ENCODE measurements around the gene GPBP1L1. TPM values are rescaled to one million over a fixed set of nuclear protein-coding genes. Genes with fewer than 3 reads are reported as not detected.

Gene GPBP1L1
- total RNA-seq, 1 donor from 2014 or later = 262 TPM

GRCh38 chr1:45623972-45624371 lies 62.4 kb downstream of the GPBP1L1 start, which contains the start of gene CCDC17:
CCDC17 (minus strand) TSS chr1:45624054; CDS start chr1:45623909, 145 bp downstream.
- peaks cover 26% of the 10 kb centered on the region for H3K36me3 Mint-ChIP-seq
- H3K27me3 ChIP-seq = no peaks in the 10 kb centered on the region
- H3K27ac ChIP-seq = peak within 1 kb of the TSS; percentile 78
- peak within 1 kb of the TSS; percentile 90 for H3K27ac Mint-ChIP-seq
- no peak within 1 kb of the TSS for H2AFZ ChIP-seq (replicated peaks)
- H3K9ac ChIP-seq = no peak within 1 kb of the TSS
- H3K4me3 ChIP-seq = no peak within 1 kb of the TSS
- no peaks in the 10 kb centered on the region for H3K4me1 ChIP-seq
- peaks cover 72% of the 10 kb centered on the region for H3F3A ChIP-seq (ENCODE audit: low read depth)
- peaks cover 16% of the 10 kb centered on the region for H4K20me1 ChIP-seq (ENCODE audit: low read depth)
- H3K4me1 Mint-ChIP-seq = no peaks in the 10 kb centered on the region
- DNase-seq (ENCODE audit: low spot score) = no peak
- no peaks in the 10 kb centered on the region for H3K9me3 Mint-ChIP-seq
- TF ChIP-seq EZH2phosphoT487 (IDR thresholded peaks at IDR 0.05) (no peak), CTCF (IDR thresholded peaks at IDR 0.05) (no peak), EZH2 (IDR thresholded peaks at IDR 0.05) (no peak)
- H3K4me3 Mint-ChIP-seq = no peak within 1 kb of the TSS
- H3K4me2 ChIP-seq = no peak within 1 kb of the TSS
- peaks cover 5% of the 10 kb centered on the region for H3K27me3 Mint-ChIP-seq (ENCODE audit: insufficient read depth, low read depth)
- H3K9me3 ChIP-seq (ENCODE audit: low read depth) = no peaks in the 10 kb centered on the region
- H3K79me2 ChIP-seq (ENCODE audit: low read depth) = no peaks in the 10 kb centered on the region
- peaks cover 14% of the 10 kb centered on the region for H3K36me3 ChIP-seq

DNA sequence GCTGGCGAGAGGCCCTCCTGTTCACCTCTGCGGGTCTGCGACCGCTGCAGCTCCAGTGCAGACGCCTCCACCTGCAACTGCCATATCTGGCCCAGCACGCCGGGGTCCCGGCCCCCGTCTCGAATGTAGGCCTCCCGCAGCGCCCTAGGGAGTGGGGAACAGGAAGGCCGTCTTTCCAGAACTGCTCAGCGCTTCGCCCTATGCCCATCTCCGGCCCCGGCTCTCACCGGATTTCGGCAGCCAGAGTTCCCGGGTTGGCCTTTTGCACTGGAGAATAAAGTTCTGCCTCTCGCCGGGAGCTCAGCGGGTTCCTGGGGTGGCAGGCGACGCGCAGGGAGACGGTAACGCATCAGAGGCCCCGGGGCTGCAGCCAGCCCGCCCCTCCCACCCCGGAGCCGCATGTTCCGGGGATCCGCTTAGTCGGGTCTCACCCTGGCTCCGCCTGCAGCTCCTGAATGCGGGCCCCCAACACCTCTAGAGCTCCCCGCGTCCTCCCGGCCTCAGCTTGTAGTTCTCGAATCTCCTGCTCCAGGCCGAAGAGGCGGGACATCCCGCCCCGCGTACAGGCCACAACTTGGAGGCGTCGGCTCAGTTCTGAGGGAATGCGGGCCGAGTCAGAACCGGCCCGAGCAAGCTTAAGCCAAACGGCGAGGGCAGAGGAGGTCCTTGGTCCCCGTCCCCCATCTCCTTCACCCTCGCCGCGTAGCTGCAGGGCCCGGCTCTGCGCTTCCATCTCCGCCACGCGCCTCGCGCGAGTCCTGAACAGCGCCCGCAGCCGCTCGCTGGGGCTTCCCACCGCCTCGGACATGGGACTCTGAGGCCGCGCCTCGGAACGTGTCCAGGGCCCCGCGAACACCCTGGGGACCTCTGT lies 63.6 kb downstream of the GPBP1L1 start:
- H3K4me2 ChIP-seq = no peak overlapping the region
- H3K4me1 Mint-ChIP-seq = no peaks in the 10 kb centered on the region
- H3K36me3 ChIP-seq = peaks cover 8% of the 10 kb centered on the region
- H3K27me3 Mint-ChIP-seq (ENCODE audit: insufficient read depth, low read depth) = peaks cover 5% of the 10 kb centered on the region
- DNase-seq (ENCODE audit: low spot score) = peak; percentile 7
- H3K27me3 ChIP-seq = no peaks in the 10 kb centered on the region
- peaks cover 29% of the 10 kb centered on the region for H3K36me3 Mint-ChIP-seq
- no peak for TF ChIP-seq CTCF (IDR thresholded peaks at IDR 0.05)
- no peak for TF ChIP-seq EZH2phosphoT487 (IDR thresholded peaks at IDR 0.05)
- H3K9ac ChIP-seq = no peak overlapping the region
- H3K27ac Mint-ChIP-seq = peak overlapping the region; percentile 81
- H3K79me2 ChIP-seq (ENCODE audit: low read depth) = no peaks in the 10 kb centered on the region
- peak overlapping the region; percentile 78 for H3K27ac ChIP-seq
- H3K9me3 Mint-ChIP-seq = no peaks in the 10 kb centered on the region
- no peak overlapping the region for H3K4me3 ChIP-seq
- H4K20me1 ChIP-seq (ENCODE audit: low read depth) = peaks cover 19% of the 10 kb centered on the region
- no peaks in the 10 kb centered on the region for H3K9me3 ChIP-seq (ENCODE audit: low read depth)
- H3K4me1 ChIP-seq = no peaks in the 10 kb centered on the region
- no peak overlapping the region for H2AFZ ChIP-seq (replicated peaks)
- H3K4me3 Mint-ChIP-seq = no peak overlapping the region
- H3F3A ChIP-seq (ENCODE audit: low read depth) = peaks cover 74% of the 10 kb centered on the region

- no peak overlapping the region for H3K27ac Mint-ChIP-seq
- no peaks in the 10 kb centered on the region for H3K4me1 Mint-ChIP-seq
- Histone ChIP-seq H4K20me1 (ENCODE audit: low read depth) (peaks cover 26% of the 10 kb centered on the region), H3K27ac (peak overlapping the region; percentile 78), H3K4me3 (no peak overlapping the region), H3K79me2 (ENCODE audit: low read depth) (no peaks in the 10 kb centered on the region), H3K4me1 (no peaks in the 10 kb centered on the region), H2AFZ (replicated peaks) (no peak overlapping the region), H3K9me3 (ENCODE audit: low read depth) (no peaks in the 10 kb centered on the region), H3F3A (ENCODE audit: low read depth) (peaks cover 80% of the 10 kb centered on the region), H3K36me3 (peaks cover 10% of the 10 kb centered on the region), H3K27me3 (no peaks in the 10 kb centered on the region), H3K9ac (no peak overlapping the region), H3K4me2 (no peak overlapping the region)
- TF ChIP-seq EZH2 (IDR thresholded peaks at IDR 0.05) (no peak), CTCF (IDR thresholded peaks at IDR 0.05) (no peak), EZH2phosphoT487 (IDR thresholded peaks at IDR 0.05) (no peak)
- H3K27me3 Mint-ChIP-seq (ENCODE audit: insufficient read depth, low read depth) = peaks cover 5% of the 10 kb centered on the region
- peaks cover 28% of the 10 kb centered on the region for H3K36me3 Mint-ChIP-seq
- H3K9me3 Mint-ChIP-seq = no peaks in the 10 kb centered on the region
- H3K4me3 Mint-ChIP-seq = no peak overlapping the region
- peak; percentile 36 for DNase-seq (ENCODE audit: low spot score)
Observed at GRCh38 chr1:45621895-45622523, 64.3 kb downstream of the GPBP1L1 start.

All from neural progenitor cell (in vitro differentiated cells).